NOMO-1 treated with dmso at 0.1 percent for 144 hours (cell line): ENCODE measurements around the gene WDR77.

Source experiments
- DNase-seq: peaks from one replicate; lab custom pipeline; 2025; ENCODE audit not compliant: unreplicated experiment; lab: John Stamatoyannopoulos, UW

The WDR77 gene

GRCh38 chr1:111439461-111440351, 9.3 kb downstream of the WDR77 start:
- no peak for DNase-seq

GRCh38 chr1:111436726-111437125, 12.3 kb downstream of the WDR77 start:
- DNase-seq, result no peak

DNA sequence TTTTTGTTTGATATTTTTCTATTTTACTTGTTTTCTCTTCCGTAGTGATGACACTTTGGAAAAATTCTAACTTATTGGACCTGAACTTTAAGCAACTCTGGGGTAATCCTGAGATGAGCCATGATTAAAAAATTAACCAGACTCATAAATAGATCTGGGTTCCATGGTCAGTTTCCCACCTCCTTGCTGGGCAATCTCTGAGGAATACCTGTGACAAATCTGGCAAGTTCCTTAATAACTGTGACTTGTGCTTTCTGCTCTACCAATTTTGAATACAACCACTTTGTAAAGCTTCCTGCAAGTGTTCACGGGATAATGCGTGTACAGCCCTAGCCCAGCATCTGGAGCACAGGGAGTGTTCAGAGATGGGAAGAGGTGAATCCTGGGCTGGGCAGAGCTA, 24.8 kb downstream of the WDR77 start:
- no peak for DNase-seq

DNA sequence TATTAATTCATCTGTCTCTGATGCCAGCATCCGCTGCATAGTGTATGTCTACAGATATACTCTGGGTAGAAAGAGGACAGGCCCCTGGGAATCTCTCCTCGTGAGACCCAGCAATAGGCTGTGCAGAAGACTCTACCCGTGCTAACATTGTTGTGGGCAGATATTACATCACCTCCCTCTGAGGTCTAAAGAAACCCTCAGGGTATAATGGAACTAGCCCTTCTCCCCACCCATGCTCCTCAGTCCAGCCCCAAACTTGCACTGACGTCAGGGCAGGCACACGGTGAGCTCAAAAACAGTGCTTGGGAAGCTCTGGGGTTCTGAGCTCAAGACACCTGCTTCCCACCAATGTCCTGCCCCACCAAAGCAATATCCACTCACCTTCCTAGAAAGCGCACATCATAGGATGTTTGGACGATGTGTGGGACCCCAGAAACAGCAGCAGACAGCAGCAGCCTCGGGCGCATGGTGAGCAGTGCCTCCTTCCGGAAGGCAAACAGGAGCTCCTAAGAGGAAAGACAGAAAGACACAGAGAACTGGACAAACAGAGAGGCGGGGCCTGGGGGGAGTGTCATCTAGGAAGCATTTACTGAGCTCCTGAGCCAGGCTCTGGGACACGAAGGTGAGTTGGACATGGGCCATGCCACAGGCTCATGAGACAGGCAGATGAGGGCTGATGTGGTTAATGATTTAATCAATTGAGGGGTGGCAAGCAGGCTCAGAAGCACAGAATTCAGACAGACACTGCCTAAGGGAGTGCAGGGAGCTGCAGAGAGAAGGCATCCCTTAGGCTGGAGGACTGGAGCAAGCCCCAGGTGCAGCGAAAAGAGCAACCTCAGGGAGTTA, 26.3 kb downstream of the WDR77 start:
- DNase-seq, result no peak

GRCh38 chr1:111420377-111420776, 28.7 kb downstream of the WDR77 start:
- no peak for DNase-seq

DNA sequence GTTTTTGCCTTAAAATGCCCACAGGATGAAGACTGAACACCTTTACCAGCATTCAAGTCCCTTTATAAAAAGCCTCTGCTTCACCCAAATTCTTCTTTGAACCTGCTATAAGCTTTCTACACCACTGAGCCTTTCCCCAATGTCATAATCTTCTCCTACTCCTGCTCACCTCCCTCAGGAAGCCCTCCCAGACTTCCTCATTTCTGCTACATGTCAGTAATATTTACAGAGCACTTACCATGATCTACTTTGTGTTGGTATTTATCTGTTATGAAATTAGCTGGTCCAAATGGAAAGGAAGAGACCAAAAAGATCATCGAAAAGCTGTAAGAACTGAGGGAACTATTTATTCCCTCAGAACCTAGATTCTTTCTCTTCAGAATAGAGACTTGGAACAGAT, 30.0 kb downstream of the WDR77 start:
- no peak for DNase-seq

DNA sequence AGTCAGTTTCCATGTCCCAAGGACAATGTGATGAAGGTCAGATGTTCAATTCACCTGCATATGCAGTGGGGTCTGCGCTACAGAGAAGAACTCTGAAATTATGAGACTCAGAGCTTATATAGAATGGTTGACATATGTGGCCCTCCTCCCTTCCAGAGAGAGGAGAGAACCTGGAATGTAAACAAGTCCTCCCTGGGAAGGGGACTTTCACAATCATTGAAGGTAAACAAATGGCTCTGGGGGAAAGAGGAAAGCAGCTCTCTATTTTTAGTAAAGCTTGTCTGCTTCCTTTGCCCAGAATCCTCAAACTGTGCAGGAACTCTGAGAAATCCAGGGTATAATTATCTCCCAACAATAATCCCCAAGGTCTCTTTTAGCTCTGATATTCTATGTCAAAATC, 31.3 kb downstream of the WDR77 start:
- no peak for DNase-seq

DNA sequence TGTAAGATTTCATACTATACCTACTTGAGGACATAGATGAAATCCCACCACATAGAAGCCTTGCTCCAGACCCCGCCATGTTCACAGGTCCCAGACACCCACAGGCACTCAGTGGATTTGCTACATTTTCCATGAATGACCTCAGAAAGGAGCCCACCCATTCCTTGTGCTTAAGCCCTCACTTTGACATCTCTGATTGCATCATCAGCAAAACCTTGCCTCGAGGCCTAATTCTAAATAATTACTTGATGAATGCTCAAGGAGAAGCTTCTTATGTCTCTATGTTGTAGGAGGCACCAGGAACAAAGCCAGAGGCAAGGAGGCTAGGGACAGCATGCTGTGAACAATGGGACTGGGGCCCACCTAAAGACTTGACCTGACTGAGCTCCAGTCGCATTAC, 33.6 kb downstream of the WDR77 start:
- no peak for DNase-seq

GRCh38 chr1:111414756-111415155, 34.3 kb downstream of the WDR77 start:
- DNase-seq, result no peak

GRCh38 chr1:111412839-111413238, 36.2 kb downstream of the WDR77 start:
- no peak for DNase-seq

GRCh38 chr1:111407301-111407700, 41.8 kb downstream of the WDR77 start:
- no peak for DNase-seq

DNA sequence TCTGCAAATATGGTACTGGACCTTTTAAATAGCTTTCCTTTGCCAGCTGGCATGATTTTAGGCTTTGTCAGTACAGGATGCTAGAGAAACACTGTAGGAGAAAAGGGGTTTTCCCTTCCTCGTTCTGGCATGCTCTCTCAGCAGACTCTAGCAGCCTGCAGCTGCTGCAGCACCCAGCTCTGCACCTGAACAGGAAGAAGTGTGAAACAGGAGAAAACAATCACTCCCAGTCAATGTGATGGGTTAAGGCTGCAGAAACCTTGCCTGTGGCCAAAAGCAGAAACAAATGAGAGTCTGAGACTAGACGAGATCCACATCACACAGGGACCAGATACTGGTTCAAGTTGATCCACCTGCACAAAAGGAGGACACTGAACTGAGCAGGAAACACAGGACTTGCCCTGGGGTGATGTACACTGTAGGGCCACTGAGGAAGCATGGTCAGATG, 42.7 kb downstream of the WDR77 start:
- no peak for DNase-seq

- DNase-seq, result no peak
Measured at GRCh38 chr1:111404588-111404987, 44.5 kb downstream of the WDR77 start.

DNA sequence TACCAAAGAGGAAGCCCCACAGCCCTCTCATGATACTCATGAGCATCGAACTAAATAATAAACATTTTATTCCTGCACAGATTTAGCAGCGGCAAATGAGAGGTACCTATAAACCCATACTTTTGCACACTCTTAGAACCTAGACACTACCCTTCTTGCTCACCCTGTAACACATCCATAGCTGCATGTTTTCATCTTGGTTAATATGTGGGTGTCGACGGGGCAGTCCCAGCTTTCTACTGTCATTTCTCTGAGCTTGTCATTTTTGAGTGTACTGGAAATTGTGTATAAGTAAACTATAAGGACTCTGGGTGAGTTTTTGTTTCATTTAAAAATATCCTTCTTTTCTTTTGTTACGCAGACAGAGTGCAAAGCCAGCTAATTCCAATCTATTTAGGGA, 47.0 kb downstream of the WDR77 start:
- no peak for DNase-seq

GRCh38 chr1:111399792-111400610, 49.1 kb downstream of the WDR77 start:
- DNase-seq, result no peak

DNA sequence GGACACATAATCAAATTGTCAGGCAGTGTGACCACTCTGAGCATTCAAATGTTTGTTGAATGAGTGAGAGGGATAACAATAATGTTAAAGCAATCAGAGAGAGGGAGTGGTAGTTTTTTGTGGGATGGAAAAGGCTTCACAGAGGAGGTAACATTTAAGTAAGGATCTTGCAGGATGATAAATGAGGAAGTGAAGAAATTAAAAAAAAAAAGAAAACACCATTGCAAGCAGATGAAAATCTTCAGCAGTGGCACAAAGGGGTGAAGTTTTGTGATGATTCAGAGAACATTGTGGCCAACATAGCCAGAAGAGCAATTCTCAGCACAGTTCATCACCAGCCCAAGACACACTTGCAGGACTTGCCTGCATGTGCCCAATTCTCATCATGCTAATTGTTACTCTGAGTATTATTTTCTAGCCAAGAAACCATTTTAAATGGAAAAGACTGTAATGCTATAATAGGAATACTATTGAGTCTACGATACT, 56.6 kb downstream of the WDR77 start:
- DNase-seq, result no peak

DNA sequence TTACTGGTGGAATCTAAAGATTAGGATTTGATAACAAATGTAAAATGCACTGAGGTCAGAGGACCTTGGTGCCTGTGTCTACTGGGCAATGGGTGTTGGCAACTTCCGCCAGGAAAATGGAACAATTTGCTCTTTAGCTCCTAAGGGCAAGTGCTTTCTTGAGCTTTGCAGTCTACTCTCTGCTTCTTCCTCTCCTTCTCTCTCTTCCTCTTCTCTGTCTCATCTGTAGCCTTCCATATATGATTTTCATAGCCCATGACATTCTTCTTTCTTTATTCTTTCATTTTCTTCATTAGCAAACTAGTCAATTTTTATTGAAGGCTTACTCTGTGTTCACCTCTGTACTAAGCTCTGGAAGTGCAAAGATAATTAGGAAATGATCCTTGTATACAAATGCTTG, 57.0 kb downstream of the WDR77 start:
- no peak for DNase-seq
